Breast epithelium (tissue), 4 donors: Measurements from ENCODE around the gene CTCF. TPM values are rescaled to one million over a fixed set of nuclear protein-coding genes. Genes with fewer than 3 reads are reported as not detected.
A peak's percentile ranks its signal among the peaks of the same experiment; 100 is the strongest.
"Not testable (repeated sequence)": the region's sequence is repeated elsewhere in the genome, so short reads cannot be mapped to it uniquely, and the experiment has no call there.

Experiments used
- DNase-seq, 2 donors: peaks; one replicate each; pipeline ENCODE4 v3.0.0-alpha.2; 2019; ENCODE audit warnings: low spot score in 2 of 2
- H3K27ac ChIP-seq, 2 donors: fragments of 200-600 bp; sonication (generic) in 1 of 2; one replicate each; pipeline ENCODE4 v1.5.1; 2016 to 2019; ENCODE audit warnings: mild to moderate bottlenecking in 1 of 2
- H3K27me3 ChIP-seq, 2 donors: fragments of 200-600 bp; sonication (generic) in 1 of 2; one replicate each; pipeline versions ENCODE4 v1.5.1 to v1.6.0; 2017 to 2019; ENCODE audit warnings: control low read depth in 1 of 2, mild to moderate bottlenecking in 1 of 2
- H3K36me3 ChIP-seq: fragments of 200-600 bp; one replicate; pipeline ENCODE4 v1.5.1; 2019
- H3K4me1 ChIP-seq, 2 donors: fragments of 200-600 bp; sonication (generic); one replicate each; pipeline ENCODE4 v1.5.1; 2016 to 2019; ENCODE audit warnings: control low read depth in 1 of 2
- H3K4me3 ChIP-seq, 3 donors: fragments of 200-600 bp; sonication (generic); 1 replicate in 2 of 3; 2 replicates in 1 of 3; pipeline ENCODE4 v1.5.1; 2016 to 2019; ENCODE audit warnings: mild to moderate bottlenecking in 3 of 3, moderate library complexity in 2 of 3
- H3K9me3 ChIP-seq, 2 donors: fragments of 200-600 bp; sonication (generic) in 1 of 2; one replicate each; pipeline ENCODE4 v1.5.1; 2016 to 2019; ENCODE audit warnings: control low read depth in 1 of 2
- CTCF ChIP-seq, 3 donors: fragments of 450-650 bp; IDR thresholded peaks; one replicate each; pipeline ENCODE4 v1.5.1; 2016 to 2017; ENCODE audit warnings: antibody characterized with exemption in 3 of 3, mild to moderate bottlenecking in 3 of 3, moderate library complexity in 3 of 3
- POLR2A ChIP-seq: fragments of 450-650 bp; IDR thresholded peaks from one replicate; pipeline ENCODE4 v1.6.1; 2016; ENCODE audit warnings: antibody characterized with exemption, mild to moderate bottlenecking, moderate library complexity
- POLR2AphosphoS5 ChIP-seq, 3 donors: sonication (generic); formaldehyde crosslinking; IDR thresholded peaks; one replicate each; pipeline ENCODE4 v1.6.1; 2017; ENCODE audit warnings: antibody characterized with exemption in 3 of 3
- intact Hi-C: fragments of 100-400 bp; cut with DNase I; formaldehyde crosslinking; loops from one replicate; pipeline ENCODE4 v1.15.1; 2023; ENCODE audit warnings: low total_unique reads
- total RNA-seq, 3 donors: library from RNA; depleted of rRNA; stranded (reverse); fragments of >200 nt; gene quantifications; one replicate each; pipeline ENCODE4 v1.1.0, GENCODE V29; 2016

The CTCF gene, protein sequence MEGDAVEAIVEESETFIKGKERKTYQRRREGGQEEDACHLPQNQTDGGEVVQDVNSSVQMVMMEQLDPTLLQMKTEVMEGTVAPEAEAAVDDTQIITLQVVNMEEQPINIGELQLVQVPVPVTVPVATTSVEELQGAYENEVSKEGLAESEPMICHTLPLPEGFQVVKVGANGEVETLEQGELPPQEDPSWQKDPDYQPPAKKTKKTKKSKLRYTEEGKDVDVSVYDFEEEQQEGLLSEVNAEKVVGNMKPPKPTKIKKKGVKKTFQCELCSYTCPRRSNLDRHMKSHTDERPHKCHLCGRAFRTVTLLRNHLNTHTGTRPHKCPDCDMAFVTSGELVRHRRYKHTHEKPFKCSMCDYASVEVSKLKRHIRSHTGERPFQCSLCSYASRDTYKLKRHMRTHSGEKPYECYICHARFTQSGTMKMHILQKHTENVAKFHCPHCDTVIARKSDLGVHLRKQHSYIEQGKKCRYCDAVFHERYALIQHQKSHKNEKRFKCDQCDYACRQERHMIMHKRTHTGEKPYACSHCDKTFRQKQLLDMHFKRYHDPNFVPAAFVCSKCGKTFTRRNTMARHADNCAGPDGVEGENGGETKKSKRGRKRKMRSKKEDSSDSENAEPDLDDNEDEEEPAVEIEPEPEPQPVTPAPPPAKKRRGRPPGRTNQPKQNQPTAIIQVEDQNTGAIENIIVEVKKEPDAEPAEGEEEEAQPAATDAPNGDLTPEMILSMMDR
- total RNA-seq, result 10 to 100 TPM; 27.8 to 51.7 (median 38.0) TPM

DNA sequence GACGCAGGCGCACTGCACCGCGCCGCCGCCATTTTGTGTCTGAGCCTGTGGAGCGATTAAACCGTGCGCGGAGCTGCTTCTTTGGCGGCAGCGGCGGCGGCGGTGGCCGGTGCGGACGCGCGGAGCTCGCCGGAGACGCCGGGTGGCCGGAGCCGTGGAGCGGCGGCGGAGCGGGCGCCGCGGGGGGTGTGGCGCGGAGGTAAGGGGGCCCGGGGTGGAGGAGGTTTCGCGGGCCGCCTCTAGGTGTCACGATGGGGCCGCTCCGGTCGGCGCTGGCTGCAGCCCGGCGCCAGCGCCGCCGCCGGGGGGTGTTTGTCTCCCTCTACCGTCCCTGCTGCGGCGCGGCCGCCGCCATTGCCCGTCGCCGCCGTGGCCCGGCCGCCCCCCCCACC is at the start of gene CTCF:
Gene CTCF, plus strand, starts transcription at position 1 of the 392 bp plus-strand sequence. CDS start 48,307 bp downstream, outside the sequence.
- Histone ChIP-seq H3K36me3 (no peaks in the 10 kb centered on the region), H3K27me3 (no peaks in the 10 kb centered on the region), H3K9me3 (no peaks in the 10 kb centered on the region), H3K4me3 (peak within 1 kb of the TSS; percentile 84 to 97 (median 95)), H3K27ac (peak within 1 kb of the TSS; percentile 97 to 100), H3K4me1 (peaks cover 8% of the 10 kb centered on the region in 2 donors)
- DNase-seq, result peak in 1 of 2 donors; percentile 80
- intact Hi-C loops, result no loop called here
- TF ChIP-seq POLR2AphosphoS5 (IDR thresholded peaks at IDR 0.05), result no peak
- peak in 1 of 3 donors; percentile 93 for TF ChIP-seq CTCF (IDR thresholded peaks at IDR 0.05)

GRCh38 chr16:67513892-67514291 is 48.4 kb upstream of the CTCF start:
- DNase-seq, intact Hi-C loops, H3K9me3 ChIP-seq, H3K27me3 ChIP-seq, H3K4me1 ChIP-seq, H3K36me3 ChIP-seq, H3K27ac ChIP-seq, H3K4me3 ChIP-seq: not testable (repeated sequence)

DNA sequence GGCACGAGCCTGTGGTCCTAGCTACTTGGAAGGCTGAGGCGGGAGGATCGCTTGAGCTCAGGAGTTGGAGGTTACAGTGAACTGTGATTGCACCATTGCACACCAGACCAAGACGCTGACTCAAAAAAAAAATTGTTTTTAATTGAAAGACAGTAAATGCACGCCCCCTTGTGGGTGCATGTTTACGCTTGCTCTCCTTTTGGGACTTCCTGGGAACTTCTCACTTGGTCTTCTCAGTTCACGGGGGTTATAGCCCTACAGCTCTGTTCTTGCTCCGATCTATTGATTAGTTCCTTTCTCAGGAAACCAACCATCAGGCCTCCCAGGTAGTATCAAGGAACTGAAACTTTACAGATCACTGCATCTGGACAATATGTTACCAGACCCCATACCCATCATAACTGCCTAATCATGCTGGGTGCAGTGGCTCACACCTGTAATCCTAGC is 47.9 kb upstream of the CTCF start:
- TF ChIP-seq POLR2A (no peak), POLR2AphosphoS5 (IDR thresholded peaks at IDR 0.05) (no peak), CTCF (IDR thresholded peaks at IDR 0.05) (peak; percentile 30 to 60 (median 33))
- Histone ChIP-seq H3K9me3 (no peaks in the 10 kb centered on the region), H3K27me3 (no peaks in the 10 kb centered on the region), H3K4me1 (no peaks in the 10 kb centered on the region), H3K27ac (no peak overlapping the region), H3K36me3 (no peaks in the 10 kb centered on the region), H3K4me3 (no peak overlapping the region)
- DNase-seq, result peak in 1 of 2 donors; percentile 67
- intact Hi-C loops, result no loop called here

DNA sequence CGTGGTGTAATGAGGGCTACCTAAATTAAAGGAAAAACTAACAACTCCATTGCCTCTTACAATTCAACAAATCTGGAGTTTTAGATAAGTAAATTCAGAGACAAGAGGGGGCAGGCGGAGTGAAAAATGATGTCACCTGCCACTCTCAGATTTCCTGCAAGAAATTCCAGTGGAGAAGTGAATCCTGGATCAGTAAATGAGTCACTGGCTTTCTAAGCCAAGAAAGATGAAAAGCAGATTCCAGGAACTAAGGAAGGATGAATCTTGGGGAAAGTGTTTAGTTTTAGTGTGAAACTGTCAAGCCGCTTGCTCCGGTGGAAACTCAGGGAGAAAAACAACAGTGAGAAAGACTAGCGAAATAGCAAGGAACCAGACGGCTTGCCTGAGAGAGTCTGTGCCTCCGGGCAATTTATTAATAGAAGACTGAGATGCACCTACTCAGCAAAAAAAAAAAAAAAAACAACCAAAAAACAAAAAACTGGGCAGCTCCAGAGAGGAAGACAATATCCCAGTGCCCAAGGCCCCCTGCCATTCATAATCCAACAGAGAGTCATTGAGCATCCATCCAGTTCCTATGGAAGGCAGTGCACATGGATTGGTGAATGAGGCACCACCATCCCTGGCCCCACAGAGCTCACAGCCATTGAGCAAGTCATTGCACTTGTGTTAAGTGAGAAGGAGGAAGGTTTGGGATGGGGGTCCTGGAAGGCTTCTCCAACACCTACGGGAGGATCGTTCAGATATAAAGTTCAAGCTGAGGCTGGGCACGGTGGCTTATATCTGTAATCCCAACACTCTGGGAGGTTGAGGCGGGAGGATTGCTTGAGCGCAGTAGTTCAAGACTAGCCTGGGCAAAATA is 45.8 kb upstream of the CTCF start:
- H3K27ac ChIP-seq, result no peak overlapping the region
- intact Hi-C loops, result loop anchor here (5.0 kb wide), 1 partner anchor 576 kb away; no protein-coding TSS in a partner anchor
- no peaks in the 10 kb centered on the region for H3K4me1 ChIP-seq
- no peak overlapping the region for H3K4me3 ChIP-seq
- DNase-seq, result no peak
- TF ChIP-seq POLR2AphosphoS5 (IDR thresholded peaks at IDR 0.05) (no peak), POLR2A (no peak)
- no peaks in the 10 kb centered on the region for H3K9me3 ChIP-seq
- no peaks in the 10 kb centered on the region for H3K27me3 ChIP-seq
- H3K36me3 ChIP-seq, result no peaks in the 10 kb centered on the region

DNA sequence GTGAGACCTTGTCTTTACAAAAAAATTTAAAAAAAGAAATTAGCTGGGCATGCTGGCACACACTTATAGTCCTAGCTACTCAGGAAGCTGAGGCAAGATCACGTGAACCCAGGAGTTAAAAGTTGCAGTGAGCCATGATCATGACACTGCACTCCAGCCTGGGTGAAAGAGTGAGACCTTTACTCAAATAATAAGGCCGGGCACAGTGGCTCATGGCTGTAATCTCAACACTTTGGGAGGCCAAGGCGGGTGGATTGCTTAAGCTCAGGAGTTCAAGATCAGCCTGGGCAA is 45.2 kb upstream of the CTCF start:
- no peaks in the 10 kb centered on the region for H3K36me3 ChIP-seq
- H3K4me3 ChIP-seq, result no peak overlapping the region
- intact Hi-C loops, result loop anchor here (5.0 kb wide), 1 partner anchor 575 kb away; no protein-coding TSS in a partner anchor
- no peaks in the 10 kb centered on the region for H3K27me3 ChIP-seq
- no peak for DNase-seq
- TF ChIP-seq CTCF (IDR thresholded peaks at IDR 0.05) (no peak), POLR2AphosphoS5 (IDR thresholded peaks at IDR 0.05) (no peak), POLR2A (no peak)
- H3K9me3 ChIP-seq, result no peaks in the 10 kb centered on the region
- H3K27ac ChIP-seq, result no peak overlapping the region
- H3K4me1 ChIP-seq, result no peaks in the 10 kb centered on the region
